Hepatocyte (in vitro differentiated cells): ENCODE results near the gene TMED8.

Experiments used
- EZH2 ChIP-seq: fragments of 200-600 bp; sonication (generic); IDR thresholded peaks from 2 replicates; pipeline ENCODE4 v1.6.1; 2016; ENCODE audit warnings: antibody characterized with exemption, mild to moderate bottlenecking, borderline replicate concordance
- EZH2phosphoT487 ChIP-seq: fragments of 200-600 bp; sonication (generic); IDR thresholded peaks from one replicate; pipeline ENCODE4 v1.6.1; 2018; ENCODE audit warnings: antibody characterized with exemption, mild to moderate bottlenecking, low read depth, moderate library complexity; ENCODE audit not compliant: unreplicated experiment, severe bottlenecking
- TF ChIP-seq, protein P1 (sequence below): fragments of 200-600 bp; sonication (generic); IDR thresholded peaks from 2 replicates; pipeline ENCODE4 v1.5.1; 2016; ENCODE audit warnings: antibody characterized with exemption, mild to moderate bottlenecking; ENCODE audit not compliant: poor library complexity

DNA sequence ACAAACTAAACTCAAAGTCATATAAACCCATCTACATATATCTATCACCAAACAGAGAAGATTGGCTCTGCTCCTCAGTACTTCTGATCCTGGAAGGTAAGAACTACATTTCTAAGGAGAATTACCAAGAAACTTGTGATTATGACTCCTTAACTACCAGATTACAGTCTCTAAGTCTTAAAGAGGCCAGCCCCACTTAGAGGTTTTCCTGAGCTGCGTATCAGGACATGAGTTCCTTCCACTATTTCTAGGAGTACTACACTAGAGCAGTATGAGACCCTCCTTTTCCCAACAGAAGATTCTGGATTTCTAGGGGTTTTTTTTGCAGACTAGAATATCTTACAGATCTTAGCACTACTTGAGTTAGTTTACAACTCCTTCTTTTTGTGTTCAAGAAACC lies 46.5 kb upstream of the TMED8 start, which contains the start of gene NOXRED1:
- TF ChIP-seq, protein P1, sequence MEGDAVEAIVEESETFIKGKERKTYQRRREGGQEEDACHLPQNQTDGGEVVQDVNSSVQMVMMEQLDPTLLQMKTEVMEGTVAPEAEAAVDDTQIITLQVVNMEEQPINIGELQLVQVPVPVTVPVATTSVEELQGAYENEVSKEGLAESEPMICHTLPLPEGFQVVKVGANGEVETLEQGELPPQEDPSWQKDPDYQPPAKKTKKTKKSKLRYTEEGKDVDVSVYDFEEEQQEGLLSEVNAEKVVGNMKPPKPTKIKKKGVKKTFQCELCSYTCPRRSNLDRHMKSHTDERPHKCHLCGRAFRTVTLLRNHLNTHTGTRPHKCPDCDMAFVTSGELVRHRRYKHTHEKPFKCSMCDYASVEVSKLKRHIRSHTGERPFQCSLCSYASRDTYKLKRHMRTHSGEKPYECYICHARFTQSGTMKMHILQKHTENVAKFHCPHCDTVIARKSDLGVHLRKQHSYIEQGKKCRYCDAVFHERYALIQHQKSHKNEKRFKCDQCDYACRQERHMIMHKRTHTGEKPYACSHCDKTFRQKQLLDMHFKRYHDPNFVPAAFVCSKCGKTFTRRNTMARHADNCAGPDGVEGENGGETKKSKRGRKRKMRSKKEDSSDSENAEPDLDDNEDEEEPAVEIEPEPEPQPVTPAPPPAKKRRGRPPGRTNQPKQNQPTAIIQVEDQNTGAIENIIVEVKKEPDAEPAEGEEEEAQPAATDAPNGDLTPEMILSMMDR: no peak
- TF ChIP-seq EZH2phosphoT487 (no peak), EZH2 (no peak)
